Daoy (cell line): Measurements from ENCODE around the gene BLOC1S4. TPM values are rescaled to one million over a fixed set of nuclear protein-coding genes. Genes with fewer than 3 reads are reported as not detected.
"Not testable (repeated sequence)": the region's sequence is repeated elsewhere in the genome, so short reads cannot be mapped to it uniquely, and the experiment has no call there.

Experiments
- DNase-seq: peaks from one replicate; pipeline ENCODE4 v3.0.0-alpha.2; 2015; ENCODE audit warnings: low read depth
- total RNA-seq: library from RNA; depleted of rRNA; stranded (reverse); fragments of >200 nt; shearing (Covaris generic); gene quantifications from 2 replicates; pipeline ENCODE4 v1.2.3, GENCODE V29; 2014

The BLOC1S4 gene
- total RNA-seq, 1 experiment from 2014 or later, result 24.2 TPM

- no peak for DNase-seq
Measured at GRCh38 chr4:6718932-6719610, 3.1 kb downstream of the BLOC1S4 start.

GRCh38 chr4:6719611-6720179, 3.7 kb downstream of the BLOC1S4 start:
- DNase-seq, result no peak

- peak; percentile 78 for DNase-seq
Measured at GRCh38 chr4:6720202-6720699, 4.3 kb downstream of the BLOC1S4 start.

- DNase-seq, result no peak
Measured at GRCh38 chr4:6721121-6721520, 5.1 kb downstream of the BLOC1S4 start.

DNA sequence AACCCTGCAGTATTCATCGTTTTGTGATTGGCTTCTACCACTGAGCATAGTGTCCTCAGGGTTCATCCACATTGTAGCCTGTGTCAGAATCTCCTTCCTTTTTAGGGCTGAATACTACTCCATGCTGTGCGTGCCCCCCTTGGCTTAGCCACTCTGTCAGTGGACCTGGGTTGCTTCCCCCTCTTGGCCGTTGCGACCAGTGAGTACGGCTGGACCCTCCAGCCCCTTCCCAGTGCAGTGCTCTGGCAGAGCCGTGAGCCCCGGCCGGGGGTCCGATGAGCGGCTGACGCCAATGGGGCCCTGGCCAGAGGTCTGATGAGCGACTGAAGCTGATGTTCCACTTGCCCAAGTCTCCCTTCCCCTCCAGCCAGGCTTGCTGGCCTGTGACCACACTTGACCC, 6.9 kb downstream of the BLOC1S4 start:
- no peak for DNase-seq

GRCh38 chr4:6723851-6724250, 7.9 kb downstream of the BLOC1S4 start:
- no peak for DNase-seq

DNA sequence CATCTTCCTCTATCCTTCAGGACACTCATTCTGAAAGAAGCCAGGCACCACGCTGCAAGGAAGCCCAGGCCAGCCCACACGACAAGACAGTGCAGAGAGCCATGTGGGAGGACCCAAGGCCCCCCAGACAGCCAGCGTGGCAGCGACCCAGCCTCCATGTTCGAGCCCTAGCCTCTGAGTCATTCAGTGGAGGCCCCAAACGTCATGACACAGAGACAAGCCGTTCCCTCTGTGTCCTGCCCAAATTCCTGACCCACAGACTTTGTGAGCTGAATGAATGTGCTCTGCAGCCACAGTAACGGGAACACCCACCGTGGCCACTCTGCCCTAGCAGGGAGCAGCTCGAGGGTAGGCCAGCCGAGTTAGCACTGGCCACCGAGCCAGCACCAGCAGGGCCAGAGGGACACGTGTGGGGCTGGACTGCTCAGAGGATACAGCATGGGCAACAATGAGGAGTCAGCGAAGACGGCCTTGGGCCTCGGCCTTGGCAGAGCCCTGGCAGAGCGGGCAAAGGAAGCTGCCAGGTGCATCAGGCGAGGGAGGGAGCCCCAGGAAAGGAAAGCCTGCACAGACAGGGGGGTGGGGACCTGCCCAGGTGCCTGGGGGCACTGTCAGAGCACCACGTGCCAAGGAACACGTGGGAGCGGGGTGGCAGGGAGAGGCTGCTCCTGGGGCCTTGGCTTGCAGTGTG, 8.6 kb downstream of the BLOC1S4 start:
- peak; percentile 33 for DNase-seq

- not testable (repeated sequence) for DNase-seq
Measured at GRCh38 chr4:6725427-6725961, 9.5 kb downstream of the BLOC1S4 start.

DNA sequence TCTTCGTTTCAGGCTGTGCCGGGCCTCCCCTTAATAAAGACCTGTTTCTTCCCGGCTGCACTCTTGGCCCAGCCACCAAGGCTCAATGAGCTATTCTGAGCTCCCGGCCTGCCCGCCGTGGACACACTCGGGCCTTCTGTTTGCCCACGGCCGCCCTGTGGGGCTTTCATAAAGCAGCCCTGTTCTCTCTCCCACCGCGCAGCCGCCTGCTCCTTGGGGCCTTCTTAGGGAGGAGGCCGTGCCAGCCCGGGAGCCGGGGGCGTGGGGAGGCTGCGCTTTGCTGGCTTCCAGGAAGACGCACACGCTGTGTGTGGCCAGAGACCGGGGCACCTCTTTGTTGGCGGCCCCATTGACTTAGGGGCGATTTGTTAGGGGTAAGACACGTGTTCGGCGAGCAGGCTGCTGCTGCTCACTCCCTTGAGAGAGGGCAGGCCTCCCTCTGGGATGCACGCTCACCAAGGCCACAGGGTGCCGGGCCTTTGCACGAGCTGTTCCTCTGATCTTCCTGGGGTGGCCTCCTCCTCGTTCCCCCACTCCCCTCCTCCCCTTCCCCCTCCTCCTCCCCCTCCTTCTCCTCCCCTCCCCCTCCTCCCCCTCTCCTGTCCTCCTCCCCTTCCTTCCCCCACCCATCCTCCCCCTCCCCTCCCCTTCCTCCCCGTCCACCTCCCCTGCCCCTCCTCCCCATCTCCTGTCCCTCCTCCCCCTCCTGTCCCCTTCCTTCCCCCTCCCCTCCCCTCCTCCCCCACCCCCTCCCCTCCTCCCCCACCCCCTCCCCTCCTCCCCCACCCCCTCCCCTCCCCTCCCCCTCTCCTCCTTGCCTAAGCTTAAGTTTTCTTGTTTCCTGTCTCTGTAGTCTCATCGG, 11.3 kb downstream of the BLOC1S4 start:
- DNase-seq, result peak; percentile 68

DNA sequence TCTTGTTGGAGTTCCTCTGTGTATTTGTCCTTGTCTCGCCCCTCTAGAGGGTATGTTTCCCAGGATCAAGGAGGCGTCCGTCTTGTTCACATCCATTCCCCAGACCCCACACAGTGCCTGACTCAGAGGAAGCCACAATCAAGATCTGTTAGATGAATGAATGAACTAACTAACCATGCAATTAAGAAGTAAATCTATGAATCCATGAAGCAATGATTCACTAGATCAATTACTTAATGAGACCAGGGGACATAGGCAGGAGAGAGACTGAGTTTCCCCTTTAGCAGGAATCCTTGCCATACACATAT, 11.9 kb downstream of the BLOC1S4 start:
- DNase-seq, result peak; percentile 76

- DNase-seq, result no peak
Measured at GRCh38 chr4:6728320-6729029, 12.5 kb downstream of the BLOC1S4 start.

DNA sequence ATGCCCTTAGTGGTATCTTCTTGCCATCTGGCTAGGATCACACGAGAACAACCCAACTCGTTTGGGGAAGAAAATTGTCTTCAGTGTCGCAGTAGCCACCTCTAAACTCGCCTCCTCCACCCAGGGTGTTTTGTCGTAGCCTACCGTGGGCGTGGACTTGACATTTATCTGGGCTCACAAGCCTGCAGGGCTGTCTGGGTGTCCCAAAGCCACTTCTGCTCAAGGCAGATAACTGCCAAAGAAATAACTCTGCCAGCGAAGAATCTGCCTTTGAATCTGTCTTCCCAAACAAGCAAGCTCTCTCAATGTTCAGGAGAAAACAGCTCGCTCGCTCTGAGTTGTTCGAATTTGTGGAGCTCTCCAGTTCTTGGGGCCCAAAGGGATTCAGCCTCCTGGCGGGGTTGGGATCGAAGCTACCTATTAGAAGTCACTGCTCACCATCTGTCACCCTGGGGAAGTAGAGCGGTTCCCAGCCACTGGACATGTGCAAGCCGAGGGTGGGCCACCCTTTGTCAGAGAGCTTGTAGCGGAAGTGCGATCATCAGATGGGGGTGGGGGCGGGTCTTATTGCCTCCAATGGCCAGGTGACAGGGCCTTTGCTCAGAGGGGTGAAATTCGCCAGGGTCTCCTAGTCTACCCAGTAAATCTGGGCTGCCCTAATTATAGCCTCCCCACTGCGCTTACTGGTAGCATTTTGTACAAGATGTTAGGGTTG, 14.8 kb downstream of the BLOC1S4 start:
- no peak for DNase-seq

GRCh38 chr4:6731318-6731675, 15.3 kb downstream of the BLOC1S4 start:
- DNase-seq, result no peak

DNA sequence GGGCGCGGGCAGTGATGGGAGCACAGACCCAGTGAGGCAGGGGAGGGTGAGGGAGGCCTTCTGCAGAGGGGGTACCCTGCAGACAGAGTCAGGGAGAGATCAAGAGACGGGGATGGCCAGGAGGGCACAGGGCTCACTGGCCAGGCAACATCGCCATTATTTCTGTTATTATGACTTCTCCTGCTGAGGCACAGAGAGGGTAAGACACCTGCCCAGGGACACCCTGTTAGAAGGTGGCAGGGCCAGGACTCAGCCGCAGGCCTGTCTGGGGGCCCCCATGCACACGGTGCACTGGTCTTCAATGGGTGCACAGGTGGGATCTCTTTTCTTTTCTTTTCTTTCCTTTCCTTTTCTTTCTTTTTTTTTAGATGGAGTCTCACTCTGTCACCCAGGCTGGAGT, 15.8 kb downstream of the BLOC1S4 start:
- no peak for DNase-seq

DNA sequence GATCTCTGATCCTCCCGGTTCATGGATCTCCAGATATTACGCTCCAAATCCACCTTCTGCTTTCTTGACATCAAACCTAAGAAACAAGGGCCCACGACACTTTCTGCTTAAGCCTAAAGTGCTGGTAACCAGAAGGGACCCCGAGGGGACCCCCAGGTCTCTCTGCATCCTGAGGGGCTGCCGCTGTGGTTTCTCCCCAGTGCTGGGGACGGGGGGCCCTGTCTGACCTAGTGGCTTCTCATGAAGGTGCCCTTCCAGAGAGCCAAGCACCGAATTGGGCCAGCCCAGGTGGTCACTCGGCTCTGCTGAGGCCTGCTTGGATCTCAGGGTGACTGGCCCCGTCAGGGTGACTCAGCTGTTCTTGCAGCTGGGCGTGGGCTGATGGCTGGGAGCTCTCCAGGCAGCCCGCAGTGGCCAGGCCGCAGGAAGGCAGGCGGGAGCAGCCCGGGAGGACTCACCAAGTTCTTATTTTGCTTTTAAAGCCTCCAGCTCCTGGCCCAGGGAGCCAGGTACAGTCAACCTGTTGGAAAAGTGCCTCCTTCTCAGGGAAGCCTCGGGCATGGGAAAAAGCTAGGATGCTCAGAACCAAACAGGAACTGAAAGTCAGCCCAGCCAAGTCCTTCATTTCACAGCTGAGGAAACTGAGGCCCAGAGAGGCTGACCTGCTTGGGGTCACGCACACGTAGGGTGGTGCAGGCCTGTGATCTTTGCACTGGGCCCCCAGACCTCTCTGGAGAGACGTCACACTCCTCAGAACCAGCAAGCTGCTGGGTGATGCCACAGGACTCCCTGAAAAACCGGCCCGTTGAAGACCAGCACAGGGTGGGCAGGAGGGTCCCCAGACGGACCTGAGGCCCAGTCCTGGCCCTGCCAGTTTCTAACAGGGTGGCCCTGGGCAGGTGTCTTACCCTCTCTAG, 16.7 kb downstream of the BLOC1S4 start:
- DNase-seq, result peak; percentile 88

DNA sequence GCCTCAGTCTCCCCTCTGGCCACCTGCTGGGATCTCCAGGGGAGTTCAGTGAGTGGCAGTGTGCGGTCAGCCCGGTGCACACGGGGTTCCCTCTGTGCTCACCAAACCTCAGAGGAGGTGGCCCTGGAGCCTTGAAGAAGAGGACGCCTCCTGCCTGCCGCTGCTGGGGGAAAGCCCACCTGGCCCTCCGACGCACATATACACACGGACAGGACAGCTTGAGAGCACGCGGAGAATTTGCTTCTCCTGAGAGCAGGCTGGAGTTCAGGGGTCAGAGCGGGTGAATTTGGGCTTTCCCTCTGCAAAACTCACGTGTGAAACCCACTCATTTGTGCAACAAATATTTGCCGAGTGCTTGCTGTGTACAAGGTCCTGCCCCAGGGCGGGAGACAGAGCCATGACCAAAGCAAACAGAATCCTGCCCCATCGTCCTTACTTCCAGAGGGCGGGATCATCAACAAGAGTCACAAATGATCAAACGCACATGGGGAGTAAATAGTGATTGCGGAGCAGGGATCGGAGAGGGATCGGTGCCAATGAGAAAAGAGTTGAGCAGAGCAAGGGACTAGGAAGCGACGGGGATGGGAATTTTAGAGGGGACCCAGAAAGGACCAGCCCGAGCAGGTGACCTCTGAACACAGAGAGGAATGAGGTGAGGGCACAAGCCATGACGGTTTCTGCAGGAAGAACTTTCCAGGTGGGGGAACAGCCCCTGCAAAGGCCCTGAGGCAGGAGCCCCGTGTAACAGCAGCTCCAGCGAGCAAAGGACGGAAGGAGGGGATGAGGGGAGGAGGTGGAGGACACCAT, 17.6 kb downstream of the BLOC1S4 start:
- DNase-seq, result no peak

DNA sequence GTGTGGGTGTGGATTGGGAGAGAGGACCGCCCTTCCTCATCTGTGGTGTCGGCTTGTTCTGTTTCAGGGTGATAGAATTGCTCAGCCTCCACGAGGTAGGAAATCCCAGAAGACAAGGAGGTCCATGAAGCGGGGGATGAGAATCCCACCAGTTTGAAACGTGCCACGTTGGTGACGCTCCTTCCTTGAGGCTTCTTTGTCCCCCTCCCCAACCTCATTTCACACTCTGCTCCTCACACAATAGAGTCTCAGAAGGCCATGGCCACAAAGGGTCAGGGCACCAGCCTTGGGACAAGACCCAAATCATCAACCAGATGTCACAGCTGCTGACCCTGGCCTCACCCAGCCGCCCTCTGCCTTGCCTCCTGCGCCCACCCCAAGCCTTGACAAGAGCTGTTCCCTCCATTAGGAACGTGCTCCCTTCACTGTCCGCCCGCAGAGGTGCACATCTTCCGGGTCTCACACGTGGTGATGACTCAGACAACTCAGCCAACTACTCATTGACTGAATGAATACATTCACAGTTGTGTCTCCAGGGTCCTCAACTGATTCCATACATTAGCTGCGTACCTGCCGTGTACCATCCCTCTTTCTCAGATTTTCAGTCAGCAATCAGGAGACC, 18.3 kb downstream of the BLOC1S4 start:
- DNase-seq, result no peak

- DNase-seq, result no peak
Measured at GRCh38 chr4:6739920-6740319, 23.9 kb downstream of the BLOC1S4 start.
